ENCODE data around the gene SCAMP1. TPM values are rescaled to one million over a fixed set of nuclear protein-coding genes. Genes with fewer than 3 reads are reported as not detected.

Gene SCAMP1
- total and polyA plus RNA-seq, 2 donors (not counting 1 experiment from before 2014, with no cell fraction given), result 44.3 to 60.6 TPM

DNA sequence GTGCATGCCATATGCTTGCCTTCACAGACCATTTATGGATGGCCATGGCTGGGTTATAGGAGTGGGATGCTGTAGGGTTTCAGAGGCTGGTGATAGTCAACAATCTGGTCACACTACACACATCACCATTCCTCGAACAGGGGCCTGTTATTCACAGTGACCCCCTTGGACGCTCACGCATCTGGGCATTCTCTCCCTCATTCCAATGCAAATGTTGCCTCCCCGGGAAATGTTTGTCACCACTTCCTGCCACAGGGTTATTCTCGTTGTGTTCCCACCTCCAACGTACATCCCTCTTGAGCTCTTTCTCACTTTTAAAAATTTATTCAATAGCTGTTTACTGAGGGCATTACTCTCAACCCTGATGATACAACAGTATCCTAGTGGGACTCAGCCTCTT, 135.4 kb downstream of the SCAMP1 start:
- Histone ChIP-seq H3K4me1 (ENCODE audit: control insufficient read depth, extremely low read depth, insufficient read depth, low read length) (peaks cover 3% of the 10 kb centered on the region), H3K9me3 (ENCODE audit: control insufficient read depth, insufficient read depth, low read depth, low read length) (no peaks in the 10 kb centered on the region), H3K27ac (ENCODE audit: insufficient read depth, low read length) (no peak overlapping the region), H2AFZ (ENCODE audit: low read length) (no peak overlapping the region), H3K4me3 (replicated peaks in 1 of 4; ENCODE audit: control extremely low read depth in 1 of 4, insufficient read depth in 1 of 4, low read depth in 3 of 4, low read length in 4 of 4) (no peak overlapping the region), H3K9ac (ENCODE audit: insufficient read depth, low read length) (no peak overlapping the region), H4K20me1 (ENCODE audit: control insufficient read depth, extremely low read depth, insufficient read depth, low read length) (no peaks in the 10 kb centered on the region), H3K4me2 (ENCODE audit: extremely low read depth, insufficient read depth, low read length) (no peak overlapping the region), H3K27me3 (ENCODE audit: control insufficient read depth, insufficient read depth, low read length) (no peaks in the 10 kb centered on the region), H3K79me2 (ENCODE audit: control insufficient read depth, insufficient read depth, low read length) (peaks cover 26% of the 10 kb centered on the region), H3K36me3 (ENCODE audit: control insufficient read depth, insufficient read depth, low read length) (no peaks in the 10 kb centered on the region)
- no peak for TF ChIP-seq EZH2 (IDR thresholded peaks at IDR 0.05; ENCODE audit: low read length, missing control alignments)
- TF ChIP-seq, protein P1, sequence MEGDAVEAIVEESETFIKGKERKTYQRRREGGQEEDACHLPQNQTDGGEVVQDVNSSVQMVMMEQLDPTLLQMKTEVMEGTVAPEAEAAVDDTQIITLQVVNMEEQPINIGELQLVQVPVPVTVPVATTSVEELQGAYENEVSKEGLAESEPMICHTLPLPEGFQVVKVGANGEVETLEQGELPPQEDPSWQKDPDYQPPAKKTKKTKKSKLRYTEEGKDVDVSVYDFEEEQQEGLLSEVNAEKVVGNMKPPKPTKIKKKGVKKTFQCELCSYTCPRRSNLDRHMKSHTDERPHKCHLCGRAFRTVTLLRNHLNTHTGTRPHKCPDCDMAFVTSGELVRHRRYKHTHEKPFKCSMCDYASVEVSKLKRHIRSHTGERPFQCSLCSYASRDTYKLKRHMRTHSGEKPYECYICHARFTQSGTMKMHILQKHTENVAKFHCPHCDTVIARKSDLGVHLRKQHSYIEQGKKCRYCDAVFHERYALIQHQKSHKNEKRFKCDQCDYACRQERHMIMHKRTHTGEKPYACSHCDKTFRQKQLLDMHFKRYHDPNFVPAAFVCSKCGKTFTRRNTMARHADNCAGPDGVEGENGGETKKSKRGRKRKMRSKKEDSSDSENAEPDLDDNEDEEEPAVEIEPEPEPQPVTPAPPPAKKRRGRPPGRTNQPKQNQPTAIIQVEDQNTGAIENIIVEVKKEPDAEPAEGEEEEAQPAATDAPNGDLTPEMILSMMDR (conservative IDR thresholded peaks at IDR 0.05 in 1 of 2, IDR thresholded peaks at IDR 0.05 in 1 of 2; ENCODE audit: low read depth in 1 of 2, low read length in 2 of 2), result no peak
- DNase-seq (ENCODE audit: low read depth in 2 of 2), result peak in 1 of 2 donors; percentile 54

DNA sequence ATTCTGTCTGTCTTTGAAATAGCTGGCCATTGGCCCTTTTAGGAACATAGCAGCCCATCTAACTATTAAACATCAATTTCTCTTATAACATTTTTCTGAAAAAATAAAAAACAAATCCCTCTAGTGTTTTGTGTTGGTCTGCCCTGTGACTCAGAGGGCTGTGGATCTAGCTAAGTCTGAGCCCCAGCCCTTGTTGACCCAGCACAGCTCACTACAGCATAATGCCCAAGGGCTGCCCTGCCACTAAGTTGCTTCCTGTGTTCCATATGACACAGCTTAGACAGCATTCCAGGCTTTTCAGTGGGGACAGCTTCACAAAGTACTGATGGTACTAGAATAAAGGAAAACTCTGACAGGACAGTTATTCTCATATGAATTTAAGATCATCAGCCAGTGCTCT, 136.0 kb downstream of the SCAMP1 start:
- H3K27me3 ChIP-seq (ENCODE audit: control insufficient read depth, insufficient read depth, low read length), result no peaks in the 10 kb centered on the region
- H3K36me3 ChIP-seq (ENCODE audit: control insufficient read depth, insufficient read depth, low read length), result no peaks in the 10 kb centered on the region
- peak; percentile 39 to 53 for DNase-seq (ENCODE audit: low read depth in 2 of 2)
- no peak overlapping the region for H2AFZ ChIP-seq (ENCODE audit: low read length)
- H3K79me2 ChIP-seq (ENCODE audit: control insufficient read depth, insufficient read depth, low read length), result peaks cover 30% of the 10 kb centered on the region
- H3K27ac ChIP-seq (ENCODE audit: insufficient read depth, low read length), result no peak overlapping the region
- no peak overlapping the region for H3K4me3 ChIP-seq (replicated peaks in 1 of 4; ENCODE audit: control extremely low read depth in 1 of 4, insufficient read depth in 1 of 4, low read depth in 3 of 4, low read length in 4 of 4)
- H4K20me1 ChIP-seq (ENCODE audit: control insufficient read depth, extremely low read depth, insufficient read depth, low read length), result no peaks in the 10 kb centered on the region
- H3K4me2 ChIP-seq (ENCODE audit: extremely low read depth, insufficient read depth, low read length), result no peak overlapping the region
- no peak for TF ChIP-seq EZH2 (IDR thresholded peaks at IDR 0.05; ENCODE audit: low read length, missing control alignments)
- TF ChIP-seq, protein P1 (conservative IDR thresholded peaks at IDR 0.05 in 1 of 2, IDR thresholded peaks at IDR 0.05 in 1 of 2; ENCODE audit: low read depth in 1 of 2, low read length in 2 of 2), result no peak
- H3K9me3 ChIP-seq (ENCODE audit: control insufficient read depth, insufficient read depth, low read depth, low read length), result no peaks in the 10 kb centered on the region
- H3K9ac ChIP-seq (ENCODE audit: insufficient read depth, low read length), result no peak overlapping the region
- peaks cover 3% of the 10 kb centered on the region for H3K4me1 ChIP-seq (ENCODE audit: control insufficient read depth, extremely low read depth, insufficient read depth, low read length)

DNA sequence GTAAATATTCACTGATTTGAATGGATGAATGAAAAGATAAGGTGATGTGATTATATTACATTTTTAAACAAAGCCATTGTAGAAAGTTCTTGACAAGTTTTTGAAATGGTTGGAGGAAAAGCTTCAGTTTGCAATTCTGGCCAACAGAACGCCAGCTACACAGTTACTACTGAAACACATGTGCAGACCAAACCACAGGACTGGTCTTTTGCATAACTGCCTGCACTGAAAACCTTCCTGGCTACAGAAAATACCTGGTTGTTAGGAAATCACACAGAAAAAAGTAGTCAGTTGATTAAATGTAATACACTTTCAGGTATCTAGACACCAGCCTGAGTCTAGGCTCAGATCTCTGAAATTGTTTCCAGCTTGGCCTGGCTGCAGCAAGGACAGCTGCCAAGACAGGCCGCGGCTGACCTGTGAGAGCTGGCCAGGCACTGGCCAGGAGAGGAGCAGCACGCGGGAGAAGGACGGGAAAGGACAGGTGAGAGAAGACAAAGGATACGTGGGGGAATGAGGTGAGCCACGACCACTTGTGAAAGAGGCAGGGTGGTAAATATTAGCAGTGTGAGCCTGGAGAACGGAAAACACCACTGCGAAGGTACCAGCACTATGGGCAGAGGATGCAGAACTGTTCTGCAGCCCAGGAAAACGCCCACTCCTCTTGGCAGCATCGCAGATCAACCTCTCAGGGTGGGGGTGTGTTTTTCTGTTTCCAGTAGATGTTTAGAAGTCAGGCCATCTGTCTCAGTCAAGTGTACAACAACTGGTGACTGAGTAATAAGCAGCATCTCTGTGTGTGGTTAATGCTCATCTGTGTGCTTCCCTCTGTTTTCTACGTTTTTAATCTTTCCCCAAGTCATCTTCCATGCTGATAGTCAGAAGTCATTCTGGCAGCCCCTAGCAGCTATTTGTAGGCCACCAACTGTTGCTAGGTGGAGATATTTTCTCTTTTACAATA, 137.4 kb downstream of the SCAMP1 start:
- Histone ChIP-seq H3K79me2 (ENCODE audit: control insufficient read depth, insufficient read depth, low read length) (peaks cover 31% of the 10 kb centered on the region), H3K36me3 (ENCODE audit: control insufficient read depth, insufficient read depth, low read length) (no peaks in the 10 kb centered on the region), H3K27me3 (ENCODE audit: control insufficient read depth, insufficient read depth, low read length) (no peaks in the 10 kb centered on the region), H3K27ac (ENCODE audit: insufficient read depth, low read length) (no peak overlapping the region), H2AFZ (ENCODE audit: low read length) (no peak overlapping the region), H3K4me1 (ENCODE audit: control insufficient read depth, extremely low read depth, insufficient read depth, low read length) (peaks cover 3% of the 10 kb centered on the region), H3K9ac (ENCODE audit: insufficient read depth, low read length) (no peak overlapping the region), H4K20me1 (ENCODE audit: control insufficient read depth, extremely low read depth, insufficient read depth, low read length) (no peaks in the 10 kb centered on the region), H3K9me3 (ENCODE audit: control insufficient read depth, insufficient read depth, low read depth, low read length) (no peaks in the 10 kb centered on the region), H3K4me3 (replicated peaks in 1 of 4; ENCODE audit: control extremely low read depth in 1 of 4, insufficient read depth in 1 of 4, low read depth in 3 of 4, low read length in 4 of 4) (no peak overlapping the region), H3K4me2 (ENCODE audit: extremely low read depth, insufficient read depth, low read length) (no peak overlapping the region)
- DNase-seq (ENCODE audit: low read depth in 2 of 2), result peak in 1 of 2 donors; percentile 62
- TF ChIP-seq, protein P1 (conservative IDR thresholded peaks at IDR 0.05 in 1 of 2, IDR thresholded peaks at IDR 0.05 in 1 of 2; ENCODE audit: low read depth in 1 of 2, low read length in 2 of 2), result no peak
- no peak for TF ChIP-seq EZH2 (IDR thresholded peaks at IDR 0.05; ENCODE audit: low read length, missing control alignments)
